Measurements from ENCODE around the gene ASMT.
A peak's percentile ranks its signal among the peaks of the same experiment; 100 is the strongest.
"Not testable (repeated sequence)": the region's sequence is repeated elsewhere in the genome, so short reads cannot be mapped to it uniquely, and the experiment has no call there.

ASMT gene, protein sequence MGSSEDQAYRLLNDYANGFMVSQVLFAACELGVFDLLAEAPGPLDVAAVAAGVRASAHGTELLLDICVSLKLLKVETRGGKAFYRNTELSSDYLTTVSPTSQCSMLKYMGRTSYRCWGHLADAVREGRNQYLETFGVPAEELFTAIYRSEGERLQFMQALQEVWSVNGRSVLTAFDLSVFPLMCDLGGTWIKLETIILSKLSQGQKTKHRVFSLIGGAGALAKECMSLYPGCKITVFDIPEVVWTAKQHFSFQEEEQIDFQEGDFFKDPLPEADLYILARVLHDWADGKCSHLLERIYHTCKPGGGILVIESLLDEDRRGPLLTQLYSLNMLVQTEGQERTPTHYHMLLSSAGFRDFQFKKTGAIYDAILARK

DNA sequence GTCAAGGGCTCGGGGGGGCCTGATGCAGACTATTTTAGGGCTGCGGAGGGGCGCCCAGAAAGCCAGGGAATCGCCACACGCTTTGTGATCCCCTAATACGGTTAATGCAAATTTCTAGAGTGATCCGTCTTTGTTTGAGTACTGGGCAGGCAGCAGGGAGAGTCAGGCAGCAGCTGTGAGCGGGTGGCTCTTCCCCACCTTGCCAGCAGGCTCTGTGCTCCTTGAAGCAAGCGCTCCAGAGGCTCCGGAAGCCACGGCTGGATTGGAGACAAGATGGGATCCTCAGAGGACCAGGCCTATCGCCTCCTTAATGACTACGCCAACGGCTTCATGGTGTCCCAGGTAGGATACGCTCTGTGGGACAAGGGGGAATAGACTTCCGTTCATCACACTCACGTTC is at the start of gene ASMT:
Gene ASMT (plus strand): TSS at position 133 of the 400 bp plus-strand sequence. CDS start 141 bp downstream, at position 274.
- no peak for DNase-seq

DNA sequence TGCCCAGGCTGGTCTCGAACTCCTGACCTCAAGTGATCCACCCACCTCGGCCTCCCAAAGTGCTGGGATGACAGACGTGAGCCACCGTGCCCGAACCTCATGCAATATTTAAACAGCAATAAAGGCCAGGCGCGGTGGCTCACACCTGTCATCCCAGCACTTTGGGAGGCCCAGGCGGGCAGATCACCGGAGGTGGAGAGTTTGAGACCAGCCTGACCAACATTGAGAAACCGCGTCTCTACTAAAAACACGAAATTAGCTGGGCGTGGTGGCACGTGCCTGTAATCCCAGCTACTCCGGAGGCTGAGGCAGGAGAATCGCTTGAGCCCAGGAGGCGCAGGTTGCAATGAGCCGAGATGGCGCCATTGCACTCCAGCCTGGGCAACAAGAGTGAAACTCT is 40.7 kb upstream of the ASMT start:
- DNase-seq, result not testable (repeated sequence)

DNA sequence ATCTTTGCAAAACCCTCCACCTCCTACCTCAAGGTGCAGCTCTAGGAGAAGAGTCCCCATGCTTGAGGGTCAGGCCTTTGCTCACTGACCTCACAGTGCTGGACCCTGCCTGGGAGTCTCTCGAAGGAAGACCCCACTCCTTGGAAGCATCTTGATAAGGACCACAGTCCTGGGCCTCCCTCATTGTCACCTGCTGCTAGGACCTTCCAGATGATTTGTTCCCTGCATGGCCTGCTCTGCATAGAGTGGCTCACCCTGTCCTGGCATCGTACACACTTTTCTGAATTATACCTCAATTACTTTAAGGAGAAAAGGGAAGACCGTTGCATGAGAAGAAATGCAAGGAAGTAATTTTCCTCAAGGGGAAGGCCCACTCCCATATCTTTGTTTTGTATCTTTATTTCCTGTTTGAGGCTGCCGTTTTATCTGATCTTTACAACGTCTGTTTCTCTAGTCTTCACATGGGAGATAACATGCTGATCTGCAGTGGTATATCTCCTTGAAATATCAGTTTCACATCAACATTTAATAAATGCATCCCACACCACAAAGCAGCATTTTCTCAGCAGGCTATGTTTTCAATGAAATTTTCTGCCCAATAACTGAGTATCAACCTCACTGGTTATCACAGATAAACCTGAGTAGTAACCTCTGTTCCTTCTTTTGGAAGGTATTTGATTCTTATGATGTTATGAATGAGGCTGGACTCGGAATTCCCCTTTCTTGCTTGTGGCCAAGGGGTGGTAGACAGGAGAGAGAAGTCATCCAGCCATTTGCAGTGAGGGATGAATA is 38.5 kb upstream of the ASMT start:
- peak; percentile 29 for DNase-seq

DNA sequence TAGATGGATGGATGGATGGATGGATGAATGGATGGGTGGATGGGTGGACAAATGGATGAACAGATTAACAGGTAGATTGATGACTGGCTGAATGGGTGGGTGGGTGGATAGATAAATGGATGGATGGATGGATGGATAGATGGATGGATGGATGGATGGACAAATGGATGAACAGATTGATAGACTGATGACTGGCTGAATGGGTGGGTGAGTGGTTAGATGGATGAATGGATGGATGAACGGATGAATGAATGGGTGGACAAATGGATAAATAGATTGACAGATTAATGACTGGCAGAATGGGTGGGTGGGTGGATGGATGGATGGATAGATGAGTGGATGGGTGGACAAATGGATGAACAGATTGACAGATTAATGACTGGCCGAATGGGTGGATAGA is 37.0 kb upstream of the ASMT start:
- no peak for DNase-seq

DNA sequence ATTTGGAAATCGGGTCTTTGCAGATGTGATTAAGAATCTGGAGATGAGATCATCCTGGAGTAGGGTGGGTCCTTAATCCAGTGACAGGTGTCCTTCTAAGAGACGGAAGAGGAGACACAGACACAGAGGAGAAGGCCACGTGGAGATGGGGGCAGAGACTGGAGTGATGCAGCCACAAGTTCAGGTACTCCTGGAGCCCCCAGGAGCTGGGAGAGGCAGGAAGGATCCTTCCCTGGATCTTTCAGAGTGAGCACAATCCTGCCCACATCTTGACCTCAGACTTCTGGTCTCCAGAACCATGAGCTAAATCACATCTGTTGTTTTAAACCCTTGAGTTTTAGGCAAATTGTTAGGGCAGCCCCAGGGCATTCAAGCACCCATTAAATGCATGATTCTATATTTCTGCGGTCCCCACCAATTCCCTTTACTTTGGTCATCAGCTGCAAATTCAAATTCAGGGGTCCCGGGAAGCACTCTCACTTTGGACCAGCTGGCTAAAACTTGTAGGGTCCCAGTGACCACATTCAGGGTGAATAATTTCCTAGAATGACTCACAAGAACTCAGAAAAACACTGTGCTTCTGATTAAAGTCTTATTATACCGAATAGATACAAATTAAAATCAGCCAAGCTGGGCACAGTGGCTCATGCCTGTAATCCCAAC is 36.2 kb upstream of the ASMT start:
- DNase-seq, result no peak

DNA sequence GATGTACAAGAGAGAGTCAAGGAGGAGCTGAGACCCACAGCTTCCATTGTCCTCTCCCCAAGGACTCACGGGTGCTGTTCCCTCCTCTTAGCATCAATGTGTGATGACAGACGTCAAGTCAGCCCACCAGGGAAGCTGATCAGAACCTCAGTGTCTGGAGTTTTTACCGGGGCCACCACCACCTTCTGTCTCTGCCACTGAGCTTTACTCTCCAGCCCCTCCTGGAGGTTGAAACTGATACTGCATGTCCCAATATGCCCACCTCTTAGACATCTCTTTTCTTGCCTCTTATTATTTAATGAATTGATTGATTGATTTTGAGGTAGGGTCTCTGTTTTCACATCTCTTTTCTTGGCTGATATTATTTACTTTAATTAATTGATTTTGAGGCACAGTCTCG is 33.7 kb upstream of the ASMT start:
- DNase-seq, result peak; percentile 80

DNA sequence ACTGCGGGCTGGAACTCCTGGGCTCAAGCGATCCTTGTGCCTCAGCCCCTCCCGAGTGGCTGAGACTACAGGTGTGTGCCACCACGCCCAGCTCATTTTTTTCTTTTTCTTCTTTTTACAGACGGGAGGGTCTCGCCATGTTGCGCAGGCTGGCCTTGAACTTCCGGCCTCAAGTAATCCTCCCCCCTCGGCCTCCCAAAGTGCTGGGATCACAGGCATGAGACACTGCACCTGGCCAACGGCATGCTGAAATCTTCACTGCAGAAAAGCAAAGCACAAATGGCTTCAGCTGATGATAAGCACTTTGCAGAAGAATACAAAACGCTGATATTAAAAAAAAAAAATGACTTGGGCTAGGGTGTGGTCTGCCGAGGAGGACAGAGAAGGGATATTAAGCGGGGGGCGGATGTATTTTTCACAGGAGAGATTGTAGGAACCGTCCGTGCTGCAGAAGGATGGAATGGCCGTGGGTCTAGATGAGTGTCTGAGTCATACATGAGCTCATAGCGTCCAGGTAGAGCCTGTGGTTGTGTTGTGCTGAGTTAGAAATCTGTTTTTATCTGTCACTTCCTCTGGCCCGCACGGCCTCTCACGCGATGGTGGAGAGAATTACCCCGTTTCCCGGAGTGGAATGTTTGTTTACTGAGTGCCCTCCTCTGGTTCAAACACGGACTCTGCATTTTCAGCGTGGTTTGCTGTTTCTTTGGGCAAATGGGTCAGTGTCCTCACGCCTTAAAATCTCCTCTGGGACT is 32.0 kb upstream of the ASMT start:
- peak; percentile 75 for DNase-seq

DNA sequence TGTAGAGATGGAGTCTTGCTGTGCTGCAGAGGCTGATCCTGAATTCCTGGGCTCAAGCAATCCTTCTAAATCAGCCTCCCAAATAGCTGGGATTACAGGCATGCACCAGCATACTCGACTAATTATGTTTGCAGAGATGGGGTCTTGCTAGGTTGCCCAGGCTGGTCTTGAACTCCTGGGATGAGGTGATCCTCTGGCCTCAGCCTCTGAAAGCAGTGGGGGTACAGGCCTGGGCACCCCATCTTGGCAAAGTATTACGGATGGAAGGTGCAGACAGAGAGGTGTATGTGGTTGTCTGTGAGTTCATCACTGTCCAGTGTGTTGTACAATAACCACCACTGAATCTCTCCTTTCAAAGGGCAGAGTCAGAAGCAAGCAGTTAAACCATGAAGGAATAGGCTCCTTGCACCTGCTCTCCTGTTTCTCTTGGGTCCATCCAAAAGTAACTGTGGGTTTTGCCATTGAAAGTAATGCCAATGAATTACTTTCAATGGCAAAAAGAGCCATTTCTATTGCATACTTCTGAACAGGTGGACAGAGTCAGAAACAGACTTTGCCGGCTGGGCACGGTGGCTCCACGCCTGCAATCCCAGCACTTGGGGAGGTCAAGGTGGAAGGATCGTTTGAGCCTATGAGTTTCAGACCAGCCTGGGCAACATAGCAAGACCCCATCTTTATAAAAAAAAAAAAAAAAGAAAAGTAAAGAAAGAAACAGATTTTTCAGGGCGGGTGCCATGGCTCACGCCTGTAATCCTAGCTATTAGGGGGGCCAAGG is 30.4 kb upstream of the ASMT start:
- DNase-seq, result no peak

DNA sequence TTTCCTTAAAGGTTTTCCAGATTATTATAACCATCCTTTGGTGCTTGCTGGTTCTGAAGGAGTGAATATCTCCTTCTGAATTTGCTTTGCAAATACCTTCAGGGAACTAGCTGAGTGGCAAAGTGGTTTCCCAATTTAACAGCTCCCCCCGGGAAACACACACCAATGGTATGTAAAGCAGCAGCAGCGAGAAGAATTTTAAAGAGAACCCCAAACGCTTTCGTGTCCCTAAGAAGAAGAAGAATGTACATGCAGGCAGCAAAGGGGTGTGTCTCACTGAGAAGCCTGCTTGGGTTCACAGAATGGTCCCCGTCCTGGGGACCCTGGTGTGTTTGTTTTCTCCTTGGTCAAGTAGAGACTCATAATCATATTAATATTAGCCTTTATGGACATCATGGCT is 27.7 kb upstream of the ASMT start:
- no peak for DNase-seq

DNA sequence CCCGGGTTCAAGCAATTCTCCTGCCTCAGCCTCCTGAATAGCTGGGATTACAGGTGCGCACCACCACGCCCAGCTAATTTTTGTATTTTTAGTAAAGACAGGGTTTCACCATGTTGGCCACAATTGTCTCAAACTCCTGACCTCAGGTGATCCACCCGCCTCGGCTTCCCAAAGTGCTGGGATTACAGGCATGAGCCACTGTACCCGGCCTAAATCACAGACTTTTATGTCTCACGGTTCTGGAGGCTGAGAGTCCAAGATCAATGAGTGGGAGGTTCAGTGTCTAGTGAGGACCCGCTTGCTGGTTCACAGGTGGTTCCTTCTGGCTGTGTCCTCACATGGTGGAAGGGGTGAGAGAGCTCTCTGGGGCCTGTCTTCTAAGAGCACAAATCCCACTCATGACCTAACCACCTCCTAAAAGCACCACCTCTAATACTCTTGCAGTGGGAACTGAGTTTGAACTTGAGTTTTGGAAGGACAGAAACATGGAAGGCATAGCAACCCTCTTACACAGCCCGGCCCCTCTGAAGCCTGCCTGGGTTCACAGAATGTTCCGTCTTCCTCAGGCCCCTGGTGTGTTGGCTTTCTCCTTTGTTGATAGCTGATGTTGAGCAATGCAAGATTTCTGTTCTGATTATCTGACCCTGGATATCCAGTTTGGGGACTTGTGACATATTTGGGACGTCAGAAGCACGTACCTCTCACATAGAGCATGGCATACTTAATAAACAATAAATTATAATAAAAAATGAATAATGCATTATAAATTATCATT is 25.3 kb upstream of the ASMT start:
- no peak for DNase-seq

DNA sequence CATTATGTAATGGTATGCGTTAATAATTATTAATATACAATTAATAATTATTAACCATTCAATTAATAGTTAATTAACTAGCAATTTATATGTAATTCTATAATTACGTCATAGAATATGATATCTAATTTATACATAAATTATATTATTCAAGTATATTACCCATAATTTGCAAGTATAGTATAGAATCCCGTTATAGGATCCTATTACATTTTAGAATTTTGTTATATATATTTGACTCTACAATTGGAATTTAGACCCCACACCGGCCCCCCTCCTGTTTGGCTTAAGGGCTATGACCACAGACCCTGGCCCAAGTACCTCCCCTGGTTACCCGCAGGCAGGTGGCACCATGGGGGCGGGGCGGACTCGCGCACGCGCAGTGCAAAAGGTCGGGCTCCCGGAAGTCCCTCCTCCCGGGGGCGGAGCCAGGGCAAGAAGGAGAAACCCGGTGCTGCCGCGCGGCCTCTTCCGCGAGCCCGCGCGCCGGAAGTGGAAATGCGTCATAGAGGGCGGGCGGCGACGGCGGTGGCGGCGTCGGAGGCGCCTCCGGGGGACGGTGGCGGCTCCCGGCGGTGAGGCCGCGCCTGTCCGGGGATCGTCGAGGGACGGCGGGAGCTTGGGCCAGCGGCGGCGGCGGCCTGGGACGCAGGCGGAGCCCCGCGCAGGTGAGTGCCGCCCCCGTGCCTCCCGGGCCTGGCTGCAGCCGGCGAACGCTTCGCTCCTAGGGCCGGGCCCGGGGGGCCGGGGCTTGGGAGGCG is 23.6 kb upstream of the ASMT start, which contains the start of gene AKAP17A:
Gene AKAP17A (plus strand): TSS at position 503 of the 761 bp plus-strand sequence. CDS start 1,859 bp downstream, outside the sequence.
- peak; percentile 99 for DNase-seq

DNA sequence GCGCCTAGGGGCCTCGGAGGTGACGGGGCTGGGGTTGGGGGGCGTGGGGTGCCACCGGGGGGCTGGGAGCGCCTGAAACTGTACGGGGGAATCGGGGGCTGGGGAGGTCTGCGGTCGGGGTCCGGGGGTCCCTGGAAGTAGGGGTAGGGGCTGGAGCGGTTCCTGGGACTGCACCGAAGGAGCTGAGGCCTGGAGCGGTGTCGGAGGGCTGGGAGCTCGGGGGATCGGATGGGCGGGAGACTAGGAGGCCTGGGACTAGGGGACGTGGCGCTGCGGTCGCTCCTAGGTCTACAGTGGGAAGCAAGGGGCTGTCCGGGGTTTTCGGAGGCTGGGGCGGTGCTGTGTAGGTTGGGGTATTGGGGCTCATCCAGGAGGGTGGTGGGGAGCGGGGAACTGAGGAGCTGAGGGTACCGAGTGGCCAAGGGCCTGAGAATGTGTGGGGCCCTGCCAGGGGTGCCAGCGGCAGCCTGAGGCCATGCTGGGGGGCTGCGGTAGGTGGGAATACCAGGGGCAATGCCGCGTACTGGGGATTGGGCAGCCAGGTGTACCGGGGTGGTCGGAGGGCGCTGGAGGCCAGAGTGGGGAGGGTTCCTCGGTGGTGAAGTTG is 22.9 kb upstream of the ASMT start:
- DNase-seq, result no peak

DNA sequence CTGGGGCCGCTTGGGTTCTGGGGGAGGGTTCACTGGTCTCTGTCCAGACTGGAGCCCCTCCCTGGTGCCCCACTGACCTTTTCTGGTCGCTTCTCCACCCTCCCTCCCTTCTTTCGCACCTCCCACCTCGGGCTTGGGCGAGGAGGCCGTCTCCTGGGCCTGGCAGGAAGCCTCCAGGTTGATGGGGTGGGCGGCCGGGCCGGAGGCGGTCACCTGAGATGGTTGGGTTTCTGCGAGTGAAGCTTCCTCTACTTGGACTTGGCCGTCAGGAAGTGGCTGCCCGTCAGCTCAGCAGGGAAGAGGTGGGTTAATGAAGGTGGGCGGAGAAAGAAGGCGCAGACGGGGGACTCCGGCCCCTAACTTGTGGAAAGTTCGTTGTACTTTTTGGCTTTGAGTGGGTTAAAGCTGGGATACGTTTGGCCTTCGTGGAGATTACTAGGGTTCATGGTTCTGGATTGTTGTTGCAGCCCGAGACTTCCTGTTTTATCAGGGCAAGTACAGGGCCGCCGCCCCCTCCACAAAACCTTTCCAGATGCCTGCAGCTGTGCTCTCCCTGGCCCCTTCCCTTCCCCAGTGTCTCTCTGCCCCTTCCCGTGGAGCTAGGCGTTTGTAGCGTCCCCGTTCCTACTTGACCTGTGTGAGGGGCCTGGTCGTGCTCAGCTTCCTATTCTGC is 22.3 kb upstream of the ASMT start:
- peak; percentile 25 for DNase-seq

DNA sequence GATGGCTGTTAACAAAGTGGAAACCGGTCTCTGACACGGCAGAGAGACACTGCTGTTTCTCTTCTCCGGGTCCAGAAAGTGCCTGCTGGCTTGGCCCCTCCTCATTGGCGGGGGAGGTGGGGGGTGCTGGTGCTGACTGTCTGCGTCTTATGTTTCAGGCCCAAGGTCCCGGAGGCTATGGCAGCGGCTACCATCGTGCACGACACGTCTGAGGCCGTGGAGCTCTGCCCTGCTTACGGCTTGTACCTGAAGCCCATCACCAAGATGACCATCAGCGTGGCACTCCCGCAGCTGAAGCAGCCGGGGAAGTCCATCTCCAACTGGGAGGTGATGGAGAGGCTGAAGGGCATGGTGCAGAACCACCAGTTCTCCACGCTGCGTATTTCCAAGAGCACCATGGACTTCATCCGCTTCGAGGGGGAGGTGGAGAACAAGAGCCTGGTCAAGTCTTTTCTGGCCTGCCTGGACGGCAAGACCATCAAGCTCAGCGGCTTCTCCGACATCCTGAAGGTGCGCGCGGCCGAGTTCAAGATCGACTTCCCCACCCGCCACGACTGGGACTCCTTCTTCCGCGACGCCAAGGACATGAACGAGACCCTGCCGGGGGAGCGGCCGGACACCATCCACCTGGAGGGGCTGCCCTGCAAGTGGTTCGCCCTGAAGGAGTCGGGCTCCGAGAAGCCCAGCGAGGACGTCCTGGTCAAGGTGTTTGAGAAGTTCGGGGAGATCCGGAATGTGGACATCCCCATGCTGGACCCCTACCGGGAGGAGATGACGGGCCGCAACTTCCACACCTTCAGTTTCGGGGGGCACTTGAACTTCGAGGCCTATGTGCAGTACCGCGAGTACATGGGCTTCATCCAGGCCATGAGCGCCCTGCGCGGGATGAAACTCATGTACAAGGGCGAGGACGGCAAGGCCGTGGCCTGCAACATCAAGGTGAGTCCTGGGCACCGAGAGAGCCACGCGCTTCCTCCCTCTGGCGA is 21.3 kb upstream of the ASMT start:
- DNase-seq, result no peak

DNA sequence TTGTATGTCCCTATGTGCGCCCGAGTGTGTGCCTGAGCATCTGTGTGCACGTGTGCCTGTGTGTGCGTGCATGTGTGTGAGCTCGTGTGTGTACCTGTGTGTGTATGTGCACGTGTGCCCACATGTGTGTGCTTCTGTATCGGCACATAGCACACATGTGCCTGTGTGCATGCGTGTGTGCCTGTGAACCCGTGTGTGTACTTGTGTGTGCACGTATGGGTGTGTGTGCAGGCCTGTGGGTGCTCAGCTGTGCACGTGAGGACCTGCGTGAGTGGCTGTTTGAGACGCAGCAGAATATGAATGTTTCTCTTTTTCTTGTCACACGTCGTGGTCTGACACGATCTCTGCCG is 19.2 kb upstream of the ASMT start:
- no peak for DNase-seq

DNA sequence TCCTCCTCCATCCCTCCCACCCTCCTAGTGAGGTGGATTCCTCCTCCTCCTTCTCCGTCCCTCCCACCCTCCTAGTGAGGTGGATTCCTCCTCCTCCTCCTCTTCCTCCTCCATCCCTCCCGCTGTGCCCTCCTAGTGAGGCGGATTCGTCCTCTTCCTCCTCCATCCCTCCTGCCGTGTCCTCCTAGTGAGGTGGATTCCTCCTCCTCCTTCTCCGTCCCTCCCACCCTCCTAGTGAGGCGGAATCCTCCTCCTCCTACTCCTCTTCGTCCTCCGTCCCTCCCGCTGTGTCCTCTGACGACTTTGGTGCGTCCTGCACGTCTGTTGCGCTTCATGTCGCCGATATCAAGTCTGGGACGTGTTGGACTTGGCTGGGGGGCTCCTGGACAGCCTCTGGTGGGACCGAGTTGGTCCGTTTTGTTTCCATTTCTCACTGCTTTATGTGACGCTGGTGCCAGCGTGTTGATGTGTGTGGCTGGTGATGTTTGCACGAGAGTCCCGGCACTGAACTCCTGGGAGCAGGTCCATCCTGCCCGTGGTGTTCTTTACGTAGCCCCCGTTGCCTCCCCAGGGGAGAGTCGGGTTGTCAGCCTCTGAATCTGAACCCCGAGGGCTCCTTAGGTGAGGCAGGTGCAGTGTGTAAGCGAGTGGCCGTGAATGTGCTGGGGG is 18.0 kb upstream of the ASMT start:
- DNase-seq, result no peak

DNA sequence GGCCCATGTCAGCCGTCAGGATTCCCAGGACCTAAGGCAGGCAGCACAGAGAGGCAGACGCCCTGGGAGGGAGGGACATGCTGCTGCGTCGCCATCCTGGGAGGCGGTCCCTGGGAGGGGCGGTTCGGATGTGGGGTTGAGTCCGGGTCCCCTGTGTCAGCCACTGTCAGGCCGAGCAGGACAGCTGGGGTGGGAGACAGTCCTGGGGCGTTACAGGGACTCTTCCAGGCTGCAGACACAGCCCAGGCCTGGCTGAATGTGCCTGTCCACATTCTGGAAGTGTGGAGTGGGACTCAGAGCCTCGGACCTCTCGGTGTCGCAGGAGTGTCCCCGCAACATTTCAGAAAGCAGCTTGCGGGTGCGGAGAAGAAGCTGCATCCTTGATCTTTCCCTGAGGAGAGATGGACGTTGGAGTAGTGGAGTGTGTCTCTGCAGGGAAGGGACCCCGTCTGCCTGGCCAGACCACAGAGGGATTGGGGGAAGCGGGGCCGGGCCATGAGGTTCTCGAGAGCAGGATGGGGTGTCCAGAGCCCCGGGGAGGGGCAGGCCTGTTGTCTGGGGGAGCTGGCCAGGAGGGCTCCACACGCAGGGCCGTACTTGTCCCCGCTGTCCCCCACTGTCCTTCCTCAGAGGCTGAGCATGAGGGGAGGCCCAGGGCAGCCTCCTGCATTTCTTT is 17.4 kb upstream of the ASMT start:
- no peak for DNase-seq
